Hepatocyte (in vitro differentiated cells): ENCODE results near the gene C10orf143. TPM values are rescaled to one million over a fixed set of nuclear protein-coding genes. Genes with fewer than 3 reads are reported as not detected.

Source experiments
- DNase-seq: peaks from one replicate; pipeline ENCODE4 v3.0.0-alpha.2; 2016; ENCODE audit warnings: low spot score
- H2AFZ ChIP-seq: fragments of 200-600 bp; sonication (generic); 2 replicates; pipeline ENCODE4 v1.6.0; 2016; ENCODE audit warnings: antibody characterized with exemption, mild to moderate bottlenecking
- H3K27ac ChIP-seq: fragments of 200-600 bp; sonication (generic); 2 replicates; pipeline ENCODE4 v1.5.1; 2016; ENCODE audit warnings: mild to moderate bottlenecking
- H3K27me3 ChIP-seq: fragments of 200-600 bp; sonication (generic); 2 replicates; pipeline ENCODE4 v1.6.1; 2016
- H3K36me3 ChIP-seq: fragments of 200-600 bp; sonication (generic); replicated peaks from 2 replicates; pipeline ENCODE4 v1.5.1; 2016; ENCODE audit warnings: low read depth; ENCODE audit not compliant: insufficient read depth
- H3K4me1 ChIP-seq: fragments of 200-600 bp; sonication (generic); 2 replicates; pipeline ENCODE4 v1.5.1; 2016; ENCODE audit warnings: mild to moderate bottlenecking, moderate library complexity; ENCODE audit not compliant: insufficient read depth
- H3K4me2 ChIP-seq: fragments of 200-600 bp; sonication (generic); 2 replicates; pipeline ENCODE4 v1.6.0; 2016
- H3K4me3 ChIP-seq: fragments of 200-600 bp; sonication (generic); 2 replicates; pipeline ENCODE4 v1.5.1; 2016; ENCODE audit warnings: mild to moderate bottlenecking
- H3K79me2 ChIP-seq: fragments of 200-600 bp; sonication (generic); 2 replicates; pipeline ENCODE4 v1.6.0; 2017; ENCODE audit warnings: mild to moderate bottlenecking
- H3K9me2 ChIP-seq: fragments of 200-600 bp; sonication (generic); replicated peaks from 2 replicates; pipeline ENCODE4 v1.6.0; 2017; ENCODE audit warnings: mild to moderate bottlenecking; ENCODE audit not compliant: insufficient read depth
- H3K9me3 ChIP-seq: fragments of 200-600 bp; sonication (generic); 2 replicates; pipeline ENCODE4 v1.5.1; 2016; ENCODE audit warnings: low read depth, mild to moderate bottlenecking
- H4K20me1 ChIP-seq: fragments of 200-600 bp; sonication (generic); 2 replicates; pipeline ENCODE4 v1.6.0; 2016; ENCODE audit warnings: mild to moderate bottlenecking; ENCODE audit not compliant: insufficient read depth, poor library complexity, severe bottlenecking
- EZH2 ChIP-seq: fragments of 200-600 bp; sonication (generic); IDR thresholded peaks from 2 replicates; pipeline ENCODE4 v1.6.1; 2016; ENCODE audit warnings: antibody characterized with exemption, mild to moderate bottlenecking, borderline replicate concordance
- EZH2phosphoT487 ChIP-seq: fragments of 200-600 bp; sonication (generic); IDR thresholded peaks from one replicate; pipeline ENCODE4 v1.6.1; 2018; ENCODE audit warnings: antibody characterized with exemption, mild to moderate bottlenecking, low read depth, moderate library complexity; ENCODE audit not compliant: unreplicated experiment, severe bottlenecking
- WGBS: methylation state at CpG from one replicate; pipeline ENCODE4 v1.1.6; 2016; ENCODE audit warnings: low lambda C conversion rate; ENCODE audit errors: missing lambda C conversion rate; 5-methylcytosine and 5-hydroxymethylcytosine counted together
- polyA plus RNA-seq: library from polyadenylated mRNA; unstranded; fragments of >200 nt; fragmentation: Nextera tagmentation; extraction: Ambion mirVana; gene quantifications from 2 replicates; pipeline ENCODE4 v1.2.1, GENCODE V29; 2016
- total RNA-seq: library from RNA; depleted of rRNA; stranded (reverse); fragments of >200 nt; gene quantifications from 2 replicates; pipeline ENCODE4 v1.2.3, GENCODE V29; 2014
- TF ChIP-seq, protein P1 (sequence below): fragments of 200-600 bp; sonication (generic); IDR thresholded peaks from 2 replicates; pipeline ENCODE4 v1.5.1; 2016; ENCODE audit warnings: antibody characterized with exemption, mild to moderate bottlenecking; ENCODE audit not compliant: poor library complexity

The C10orf143 gene
- total and polyA plus RNA-seq, 2 experiments from 2014 or later: 0.50 to 3.0 TPM

- H3K4me1 ChIP-seq: no peaks in the 10 kb centered on the region
- H3K4me3 ChIP-seq: no peak overlapping the region
- no peak overlapping the region for H3K27ac ChIP-seq
- H3K9me3 ChIP-seq: no peaks in the 10 kb centered on the region
- 88% methylated on average over 6 of the region's 6 CpGs for WGBS
- no peaks in the 10 kb centered on the region for H3K9me2 ChIP-seq
- no peak overlapping the region for H2AFZ ChIP-seq
- no peaks in the 10 kb centered on the region for H4K20me1 ChIP-seq
- H3K27me3 ChIP-seq: no peaks in the 10 kb centered on the region
- no peak overlapping the region for H3K4me2 ChIP-seq
- no peaks in the 10 kb centered on the region for H3K79me2 ChIP-seq
- H3K36me3 ChIP-seq: no peaks in the 10 kb centered on the region
- DNase-seq: no peak
- TF ChIP-seq, protein P1, sequence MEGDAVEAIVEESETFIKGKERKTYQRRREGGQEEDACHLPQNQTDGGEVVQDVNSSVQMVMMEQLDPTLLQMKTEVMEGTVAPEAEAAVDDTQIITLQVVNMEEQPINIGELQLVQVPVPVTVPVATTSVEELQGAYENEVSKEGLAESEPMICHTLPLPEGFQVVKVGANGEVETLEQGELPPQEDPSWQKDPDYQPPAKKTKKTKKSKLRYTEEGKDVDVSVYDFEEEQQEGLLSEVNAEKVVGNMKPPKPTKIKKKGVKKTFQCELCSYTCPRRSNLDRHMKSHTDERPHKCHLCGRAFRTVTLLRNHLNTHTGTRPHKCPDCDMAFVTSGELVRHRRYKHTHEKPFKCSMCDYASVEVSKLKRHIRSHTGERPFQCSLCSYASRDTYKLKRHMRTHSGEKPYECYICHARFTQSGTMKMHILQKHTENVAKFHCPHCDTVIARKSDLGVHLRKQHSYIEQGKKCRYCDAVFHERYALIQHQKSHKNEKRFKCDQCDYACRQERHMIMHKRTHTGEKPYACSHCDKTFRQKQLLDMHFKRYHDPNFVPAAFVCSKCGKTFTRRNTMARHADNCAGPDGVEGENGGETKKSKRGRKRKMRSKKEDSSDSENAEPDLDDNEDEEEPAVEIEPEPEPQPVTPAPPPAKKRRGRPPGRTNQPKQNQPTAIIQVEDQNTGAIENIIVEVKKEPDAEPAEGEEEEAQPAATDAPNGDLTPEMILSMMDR: no peak
- TF ChIP-seq EZH2: no peak
- no peak for TF ChIP-seq EZH2phosphoT487
These were observed 88.5 kb downstream of the C10orf143 start for GRCh38 chr10:130022086-130022485.

- no peak overlapping the region for H3K4me2 ChIP-seq
- H2AFZ ChIP-seq: no peak overlapping the region
- no peak overlapping the region for H3K27ac ChIP-seq
- no peaks in the 10 kb centered on the region for H3K4me1 ChIP-seq
- no peaks in the 10 kb centered on the region for H3K27me3 ChIP-seq
- H4K20me1 ChIP-seq: no peaks in the 10 kb centered on the region
- no peaks in the 10 kb centered on the region for H3K36me3 ChIP-seq
- whole genome bisulfite sequencing: 87% methylated on average over 12 of the region's 12 CpGs
- no peaks in the 10 kb centered on the region for H3K79me2 ChIP-seq
- H3K9me3 ChIP-seq: no peaks in the 10 kb centered on the region
- no peak overlapping the region for H3K4me3 ChIP-seq
- no peak for TF ChIP-seq EZH2phosphoT487
- no peak for TF ChIP-seq EZH2
- TF ChIP-seq, protein P1: no peak
- no peaks in the 10 kb centered on the region for H3K9me2 ChIP-seq
- no peak for DNase-seq
These were observed 89.2 kb downstream of the C10orf143 start for GRCh38 chr10:130021383-130021950.

GRCh38 chr10:130020651-130021382, 89.8 kb downstream of the C10orf143 start:
- no peak overlapping the region for H3K27ac ChIP-seq
- 73% methylated on average over 19 of the region's 19 CpGs for WGBS
- H2AFZ ChIP-seq: no peak overlapping the region
- H3K9me3 ChIP-seq: no peaks in the 10 kb centered on the region
- no peaks in the 10 kb centered on the region for H3K9me2 ChIP-seq
- H4K20me1 ChIP-seq: no peaks in the 10 kb centered on the region
- H3K4me3 ChIP-seq: no peak overlapping the region
- no peaks in the 10 kb centered on the region for H3K4me1 ChIP-seq
- no peaks in the 10 kb centered on the region for H3K27me3 ChIP-seq
- no peaks in the 10 kb centered on the region for H3K36me3 ChIP-seq
- DNase-seq: no peak
- no peaks in the 10 kb centered on the region for H3K79me2 ChIP-seq
- no peak overlapping the region for H3K4me2 ChIP-seq
- TF ChIP-seq, protein P1: no peak
- TF ChIP-seq EZH2phosphoT487 (no peak), EZH2 (no peak)
